HepG2 (cell line): Measurements from ENCODE around the gene SORBS2. TPM values are rescaled to one million over a fixed set of nuclear protein-coding genes. Genes with fewer than 3 reads are reported as not detected.

ENCODE experiments used
- AFF4 ChIP-seq: sonication (generic); formaldehyde crosslinking; IDR thresholded peaks from 2 replicates; pipeline ENCODE4 v1.4.0; 2020; ENCODE audit warnings: missing genetic modification reagents
- FOXO1 ChIP-seq: sonication (generic); formaldehyde crosslinking; IDR thresholded peaks from 2 replicates; pipeline ENCODE4 v1.4.0; 2020; ENCODE audit warnings: missing genetic modification reagents
- GZF1 ChIP-seq: sonication (generic); formaldehyde crosslinking; IDR thresholded peaks from 2 replicates; pipeline ENCODE4 v1.5.1; 2020; ENCODE audit warnings: mild to moderate bottlenecking, missing genetic modification reagents
- HINFP ChIP-seq: sonication (generic); formaldehyde crosslinking; IDR thresholded peaks from 2 replicates; pipeline ENCODE4 v1.4.0; 2020; ENCODE audit warnings: low read depth, mild to moderate bottlenecking, missing genetic modification reagents
- ONECUT2 ChIP-seq: sonication (generic); formaldehyde crosslinking; IDR thresholded peaks from 2 replicates; pipeline ENCODE4 v1.4.0; 2020; ENCODE audit warnings: missing genetic modification reagents
- PRDM4 ChIP-seq: sonication (generic); formaldehyde crosslinking; IDR thresholded peaks from 2 replicates; pipeline ENCODE4 v1.9.0; 2021; ENCODE audit warnings: missing genetic modification reagents, borderline replicate concordance
- SNAI1 ChIP-seq: sonication (generic); formaldehyde crosslinking; IDR thresholded peaks from 2 replicates; pipeline ENCODE4 v1.5.0; 2020; ENCODE audit warnings: mild to moderate bottlenecking, missing genetic modification reagents, borderline replicate concordance
- YEATS4 ChIP-seq: sonication (generic); formaldehyde crosslinking; IDR thresholded peaks from 2 replicates; pipeline ENCODE4 v1.4.0; 2020; ENCODE audit warnings: missing genetic modification reagents, borderline replicate concordance
- ZNF12 ChIP-seq: sonication (generic); formaldehyde crosslinking; IDR thresholded peaks from 2 replicates; pipeline ENCODE4 v1.5.0; 2020; ENCODE audit warnings: missing genetic modification reagents
- ZNF367 ChIP-seq: sonication (generic); formaldehyde crosslinking; IDR thresholded peaks from 2 replicates; pipeline ENCODE4 v1.4.0; 2020; ENCODE audit warnings: missing genetic modification reagents, borderline replicate concordance
- ZNF672 ChIP-seq: sonication (generic); formaldehyde crosslinking; IDR thresholded peaks from 2 replicates; pipeline ENCODE4 v1.8.1; 2022; ENCODE audit warnings: missing genetic modification reagents
- ZSCAN21 ChIP-seq: sonication (generic); formaldehyde crosslinking; IDR thresholded peaks from 2 replicates; pipeline ENCODE4 v1.8.0; 2022; ENCODE audit warnings: mild to moderate bottlenecking, missing genetic modification reagents, moderate library complexity, borderline replicate concordance
- polyA plus RNA-seq, 8 experiments: library from polyadenylated mRNA; depleted of rRNA in 3 of 8; stranded (reverse) in 7 of 8; unstranded in 1 of 8; fragments of >200 nt; fragmentation: Illumina TruSeq in 4 of 8; extraction: Trizol in 4 of 8; gene quantifications; 2 replicates each; pipeline versions ENCODE4 v1.2.1 to v1.2.3, GENCODE V29; 2011 to 2016; ENCODE audit warnings: low read depth in 4 of 8, missing spikeins in 1 of 8, mixed read lengths in 1 of 8; ENCODE audit not compliant: insufficient read depth in 1 of 8
- total RNA-seq, 5 experiments: library from RNA; depleted of rRNA; stranded (reverse); fragments of >200 nt; fragmentation: Illumina TruSeq; extraction: Trizol; gene quantifications; 2 replicates each; pipeline ENCODE4 v1.2.3, GENCODE V29; 2016; ENCODE audit warnings: low read depth in 1 of 5
- TF ChIP-seq, protein P1 (sequence below), 2 experiments: sonication (generic) in 1 of 2; formaldehyde crosslinking in 1 of 2; IDR thresholded peaks; 2 replicates each; pipeline versions ENCODE4 v1.6.1 to v1.9.0; 2014 to 2022; ENCODE audit warnings: antibody characterized with exemption in 1 of 2, borderline replicate concordance in 1 of 2, inconsistent platforms in 1 of 2, low read depth in 1 of 2, missing genetic modification reagents in 1 of 2

SORBS2 gene
- total and polyA plus RNA-seq, 2 of the 13 experiments (the other 11 are each of a cell fraction or from before 2014, with no cell fraction given), result 25.0 to 80.5 TPM

GRCh38 chr4:185774131-185774653, 37.8 kb downstream of the SORBS2 start (continued):
- TF ChIP-seq, protein P1, sequence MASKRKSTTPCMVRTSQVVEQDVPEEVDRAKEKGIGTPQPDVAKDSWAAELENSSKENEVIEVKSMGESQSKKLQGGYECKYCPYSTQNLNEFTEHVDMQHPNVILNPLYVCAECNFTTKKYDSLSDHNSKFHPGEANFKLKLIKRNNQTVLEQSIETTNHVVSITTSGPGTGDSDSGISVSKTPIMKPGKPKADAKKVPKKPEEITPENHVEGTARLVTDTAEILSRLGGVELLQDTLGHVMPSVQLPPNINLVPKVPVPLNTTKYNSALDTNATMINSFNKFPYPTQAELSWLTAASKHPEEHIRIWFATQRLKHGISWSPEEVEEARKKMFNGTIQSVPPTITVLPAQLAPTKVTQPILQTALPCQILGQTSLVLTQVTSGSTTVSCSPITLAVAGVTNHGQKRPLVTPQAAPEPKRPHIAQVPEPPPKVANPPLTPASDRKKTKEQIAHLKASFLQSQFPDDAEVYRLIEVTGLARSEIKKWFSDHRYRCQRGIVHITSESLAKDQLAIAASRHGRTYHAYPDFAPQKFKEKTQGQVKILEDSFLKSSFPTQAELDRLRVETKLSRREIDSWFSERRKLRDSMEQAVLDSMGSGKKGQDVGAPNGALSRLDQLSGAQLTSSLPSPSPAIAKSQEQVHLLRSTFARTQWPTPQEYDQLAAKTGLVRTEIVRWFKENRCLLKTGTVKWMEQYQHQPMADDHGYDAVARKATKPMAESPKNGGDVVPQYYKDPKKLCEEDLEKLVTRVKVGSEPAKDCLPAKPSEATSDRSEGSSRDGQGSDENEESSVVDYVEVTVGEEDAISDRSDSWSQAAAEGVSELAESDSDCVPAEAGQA (IDR thresholded peaks at IDR 0.05; ENCODE audit: low read depth), result no peak
- TF ChIP-seq, protein P1 (CRISPR knock-in tag; IDR thresholded peaks at IDR 0.05; ENCODE audit: borderline replicate concordance), result no peak
- TF ChIP-seq HINFP (CRISPR knock-in tag) (no peak), FOXO1 (CRISPR knock-in tag) (peak; percentile 46; the same call in 1 of the 2 replicates), ZSCAN21 (CRISPR knock-in tag) (no peak), ZNF12 (CRISPR knock-in tag) (no peak), ZNF367 (no peak), GZF1 (CRISPR knock-in tag) (no peak), ZNF672 (no peak), ONECUT2 (CRISPR knock-in tag) (0 out of 2 replicates have a peak, but pooled peaks have one; percentile 13), PRDM4 (CRISPR knock-in tag) (no peak), SNAI1 (no peak), AFF4 (CRISPR knock-in tag) (no peak), YEATS4 (CRISPR knock-in tag) (no peak)
